WTC11 (cell line): ENCODE measurements around the gene R3HCC1L. TPM values are rescaled to one million over a fixed set of nuclear protein-coding genes. Genes with fewer than 3 reads are reported as not detected.

Source experiments
- ATAC-seq: fragments of 200-7000 bp; cut with Tn5 transposase; 2 replicates; pipeline ENCODE4 v1.10.0; 2021; ENCODE audit warnings: mild to moderate bottlenecking, moderate library complexity
- CTCF ChIA-PET: fragments of 300-600 bp; sonication (Branson Sonifier 250); formaldehyde crosslinking; loops from one replicate; lab custom pipeline; 2021; ENCODE audit warnings: antibody characterized with exemption; lab: Charles Lee
- POLR2A ChIA-PET: fragments of 350-600 bp; sonication (Branson Sonifier 250); formaldehyde crosslinking; loops from one replicate; lab custom pipeline; 2021; ENCODE audit warnings: antibody characterized with exemption; lab: Charles Lee
- DNase-seq: peaks from one replicate; pipeline ENCODE4 v3.0.0; 2021; ENCODE audit warnings: low spot score
- H3K27ac Mint-ChIP-seq: 2 replicates; pipeline ENCODE4 v1.8.0; 2021; ENCODE audit warnings: mixed read lengths
- H3K27me3 Mint-ChIP-seq: 2 replicates; pipeline ENCODE4 v1.8.0; 2021; ENCODE audit warnings: low read depth, mild to moderate bottlenecking, moderate library complexity, mixed read lengths
- H3K36me3 Mint-ChIP-seq: 2 replicates; pipeline ENCODE4 v1.8.0; 2021; ENCODE audit warnings: mixed read lengths
- H3K4me1 Mint-ChIP-seq: 2 replicates; pipeline ENCODE4 v1.8.0; 2022; ENCODE audit warnings: mixed read lengths
- H3K4me3 Mint-ChIP-seq: 2 replicates; pipeline ENCODE4 v1.8.0; 2021; ENCODE audit warnings: mild to moderate bottlenecking, moderate library complexity, mixed read lengths
- H3K9me3 Mint-ChIP-seq: 2 replicates; pipeline ENCODE4 v1.8.0; 2021; ENCODE audit warnings: mixed read lengths
- AFF4 ChIP-seq: sonication (generic); formaldehyde crosslinking; IDR thresholded peaks from 2 replicates; pipeline ENCODE4 v1.8.1; 2023; ENCODE audit warnings: mild to moderate bottlenecking, missing genetic modification reagents, borderline replicate concordance
- ARID4B ChIP-seq: sonication (generic); formaldehyde crosslinking; IDR thresholded peaks from 2 replicates; pipeline ENCODE4 v1.8.0; 2023; ENCODE audit warnings: missing genetic modification reagents, mild to moderate bottlenecking, borderline replicate concordance
- ATF1 ChIP-seq: sonication (generic); formaldehyde crosslinking; IDR thresholded peaks from 2 replicates; pipeline ENCODE4 v1.8.1; 2023; ENCODE audit warnings: mild to moderate bottlenecking, moderate library complexity, missing genetic modification reagents
- ATF2 ChIP-seq: sonication (generic); formaldehyde crosslinking; IDR thresholded peaks from 2 replicates; pipeline ENCODE4 v1.8.1; 2022; ENCODE audit warnings: low read depth, missing genetic modification reagents, borderline replicate concordance
- CREB1 ChIP-seq: sonication (generic); formaldehyde crosslinking; IDR thresholded peaks from 2 replicates; pipeline ENCODE4 v1.8.0; 2023; ENCODE audit warnings: mild to moderate bottlenecking, missing genetic modification reagents
- CTCF ChIP-seq: fragments of 200-600 bp; IDR thresholded peaks from 2 replicates; pipeline ENCODE4 v1.8.0; 2022; ENCODE audit warnings: antibody characterized with exemption
- E2F1 ChIP-seq: sonication (generic); formaldehyde crosslinking; IDR thresholded peaks from 2 replicates; pipeline ENCODE4 v1.8.0; 2022; ENCODE audit warnings: mild to moderate bottlenecking, missing genetic modification reagents
- ERG ChIP-seq: fragments of 250-450 bp; sonication (Bioruptor Pico); IDR thresholded peaks from 2 replicates; pipeline ENCODE4 v1.8.0; 2021; ENCODE audit warnings: mild to moderate bottlenecking
- HMGXB4 ChIP-seq: sonication (generic); formaldehyde crosslinking; IDR thresholded peaks from 2 replicates; pipeline ENCODE4 v1.8.1; 2023; ENCODE audit warnings: mild to moderate bottlenecking, moderate library complexity, missing genetic modification reagents
- MYBL2 ChIP-seq: sonication (generic); formaldehyde crosslinking; IDR thresholded peaks from 2 replicates; pipeline ENCODE4 v1.8.1; 2023; ENCODE audit warnings: mild to moderate bottlenecking, moderate library complexity, missing genetic modification reagents
- PREB ChIP-seq: sonication (generic); formaldehyde crosslinking; IDR thresholded peaks from 2 replicates; pipeline ENCODE4 v1.8.1; 2022; ENCODE audit warnings: mild to moderate bottlenecking, missing genetic modification reagents, moderate library complexity, borderline replicate concordance
- TCF7 ChIP-seq: sonication (generic); formaldehyde crosslinking; IDR thresholded peaks from 2 replicates; pipeline ENCODE4 v1.8.0; 2022; ENCODE audit warnings: mild to moderate bottlenecking, low read depth, missing genetic modification reagents, moderate library complexity
- TEAD1 ChIP-seq: sonication (generic); formaldehyde crosslinking; IDR thresholded peaks from 2 replicates; pipeline ENCODE4 v1.8.0; 2022; ENCODE audit warnings: mild to moderate bottlenecking, missing genetic modification reagents
- USF2 ChIP-seq: sonication (generic); formaldehyde crosslinking; IDR thresholded peaks from 2 replicates; pipeline ENCODE4 v1.8.1; 2023; ENCODE audit warnings: mild to moderate bottlenecking, missing genetic modification reagents, moderate library complexity
- ZNF423 ChIP-seq: fragments of 250-450 bp; sonication (Bioruptor Pico); IDR thresholded peaks from 2 replicates; pipeline ENCODE4 v2.1.2; 2022; ENCODE audit warnings: mild to moderate bottlenecking, moderate library complexity
- total RNA-seq: library from RNA; stranded (reverse); gene quantifications from 3 replicates; pipeline ENCODE4 v1.2.3, GENCODE V29; 2021

Gene R3HCC1L
- total RNA-seq, 1 experiment from 2014 or later: 14.7 TPM

- no peak for TF ChIP-seq AFF4 (CRISPR knock-in tag)
Measured at GRCh38 chr10:98088186-98088971, 46.1 kb upstream of the R3HCC1L start (continued).

- ATAC-seq: no peak
- TF ChIP-seq ZNF423 (no peak), MYBL2 (no peak), PREB (CRISPR knock-in tag) (no peak), CTCF (no peak), E2F1 (CRISPR knock-in tag) (no peak), HMGXB4 (CRISPR knock-in tag) (no peak), CREB1 (CRISPR knock-in tag) (no peak), ARID4B (CRISPR knock-in tag) (no peak), TEAD1 (CRISPR knock-in tag) (no peak), USF2 (CRISPR knock-in tag) (no peak), TCF7 (CRISPR knock-in tag) (no peak), ATF2 (CRISPR knock-in tag) (no peak), ATF1 (no peak), ERG (no peak)
Measured at GRCh38 chr10:98090822-98091221, 43.6 kb upstream of the R3HCC1L start.

More at GRCh38 chr10:98090822-98091221, 43.6 kb upstream of the R3HCC1L start:
- H3K36me3 Mint-ChIP-seq: no peaks in the 10 kb centered on the region
- ChIA-PET CTCF (no interaction called here), POLR2A (no interaction called here)
- H3K27ac Mint-ChIP-seq: no peak overlapping the region
- no peaks in the 10 kb centered on the region for H3K9me3 Mint-ChIP-seq
- DNase-seq: no peak
- peaks cover 4% of the 10 kb centered on the region for H3K4me1 Mint-ChIP-seq
- H3K27me3 Mint-ChIP-seq: no peaks in the 10 kb centered on the region
- no peak overlapping the region for H3K4me3 Mint-ChIP-seq
